ENCODE data around the gene ANKRD13B. TPM values are rescaled to one million over a fixed set of nuclear protein-coding genes. Genes with fewer than 3 reads are reported as not detected.

The ANKRD13B gene
- polyA plus RNA-seq, 1 experiment = 2.5 TPM

DNA sequence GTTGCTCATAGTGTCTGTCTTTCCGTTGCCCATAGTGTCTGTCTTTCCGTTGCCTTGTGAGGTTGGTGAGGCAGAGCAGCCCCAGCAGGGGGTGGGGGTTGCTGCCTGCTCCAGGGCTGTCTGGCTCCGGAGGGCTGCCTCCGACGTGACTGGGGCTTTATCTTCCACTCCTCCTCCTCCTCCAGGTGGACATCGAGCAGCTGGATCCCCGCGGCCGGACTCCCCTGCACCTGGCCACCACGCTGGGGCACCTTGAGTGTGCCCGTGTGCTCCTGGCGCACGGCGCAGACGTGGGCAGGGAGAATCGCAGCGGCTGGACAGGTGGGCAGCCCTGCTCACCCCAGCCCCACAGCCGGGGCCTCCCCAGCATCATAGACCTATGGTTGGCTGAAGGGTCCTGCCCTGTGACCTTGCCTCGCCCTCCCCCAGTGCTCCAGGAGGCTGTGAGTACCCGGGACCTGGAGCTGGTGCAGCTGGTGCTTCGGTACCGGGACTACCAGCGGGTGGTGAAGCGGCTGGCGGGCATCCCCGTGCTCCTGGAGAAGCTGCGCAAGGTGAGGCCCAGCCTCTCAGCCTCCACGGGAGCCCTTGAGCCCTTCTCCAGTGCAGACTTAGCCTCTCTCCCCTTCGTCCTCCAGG lies 14.7 kb downstream of the ANKRD13B start:
- TF ChIP-seq CTCF (IDR thresholded peaks at IDR 0.05; ENCODE audit: low read depth, low read length) = no peak
- DNase-seq (ENCODE audit: low read depth, low spot score) = no peak
- H3K9me3 ChIP-seq (ENCODE audit: control insufficient read depth, insufficient read depth, low read length) = peaks cover 5% of the 10 kb centered on the region; the same call in 1 of the 2 replicates
- POLR2A ChIA-PET = no interaction called here
- CTCF ChIA-PET = interaction anchor here (0.7 to 1.2 kb wide), 2 partner anchors 10 to 17 kb away, joined by 4 read pairs; no protein-coding TSS in a partner anchor
- H3K4me3 ChIP-seq (ENCODE audit: low read depth, low read length) = no peak overlapping the region
- peak overlapping the region; percentile 21 for H3K27ac ChIP-seq (ENCODE audit: low read depth, low read length)
- H3K27me3 ChIP-seq (ENCODE audit: control insufficient read depth, insufficient read depth, low read length) = no peaks in the 10 kb centered on the region

GRCh38 chr17:29608986-29609385 lies 16.1 kb downstream of the ANKRD13B start:
- ChIA-PET POLR2A (no interaction called here), CTCF (interaction anchor here (1.5 kb wide), 1 partner anchor 9 kb away, joined by 6 read pairs; no protein-coding TSS in a partner anchor)
- H3K27ac ChIP-seq (ENCODE audit: low read depth, low read length) = no peak overlapping the region
- DNase-seq (ENCODE audit: low read depth, low spot score) = no peak
- no peaks in the 10 kb centered on the region for H3K27me3 ChIP-seq (ENCODE audit: control insufficient read depth, insufficient read depth, low read length)
- no peak overlapping the region for H3K4me3 ChIP-seq (ENCODE audit: low read depth, low read length)
- TF ChIP-seq CTCF (IDR thresholded peaks at IDR 0.05; ENCODE audit: low read depth, low read length) = no peak
- peaks cover 9% of the 10 kb centered on the region; the same call in 1 of the 2 replicates for H3K9me3 ChIP-seq (ENCODE audit: control insufficient read depth, insufficient read depth, low read length)

- TF ChIP-seq CTCF (IDR thresholded peaks at IDR 0.05; ENCODE audit: low read depth, low read length) = no peak
- H3K9me3 ChIP-seq (ENCODE audit: control insufficient read depth, insufficient read depth, low read length) = peaks cover 9% of the 10 kb centered on the region; the same call in 1 of the 2 replicates
- no peak for DNase-seq (ENCODE audit: low read depth, low spot score)
Measured at GRCh38 chr17:29610395-29610794, 17.5 kb downstream of the ANKRD13B start.

DNA sequence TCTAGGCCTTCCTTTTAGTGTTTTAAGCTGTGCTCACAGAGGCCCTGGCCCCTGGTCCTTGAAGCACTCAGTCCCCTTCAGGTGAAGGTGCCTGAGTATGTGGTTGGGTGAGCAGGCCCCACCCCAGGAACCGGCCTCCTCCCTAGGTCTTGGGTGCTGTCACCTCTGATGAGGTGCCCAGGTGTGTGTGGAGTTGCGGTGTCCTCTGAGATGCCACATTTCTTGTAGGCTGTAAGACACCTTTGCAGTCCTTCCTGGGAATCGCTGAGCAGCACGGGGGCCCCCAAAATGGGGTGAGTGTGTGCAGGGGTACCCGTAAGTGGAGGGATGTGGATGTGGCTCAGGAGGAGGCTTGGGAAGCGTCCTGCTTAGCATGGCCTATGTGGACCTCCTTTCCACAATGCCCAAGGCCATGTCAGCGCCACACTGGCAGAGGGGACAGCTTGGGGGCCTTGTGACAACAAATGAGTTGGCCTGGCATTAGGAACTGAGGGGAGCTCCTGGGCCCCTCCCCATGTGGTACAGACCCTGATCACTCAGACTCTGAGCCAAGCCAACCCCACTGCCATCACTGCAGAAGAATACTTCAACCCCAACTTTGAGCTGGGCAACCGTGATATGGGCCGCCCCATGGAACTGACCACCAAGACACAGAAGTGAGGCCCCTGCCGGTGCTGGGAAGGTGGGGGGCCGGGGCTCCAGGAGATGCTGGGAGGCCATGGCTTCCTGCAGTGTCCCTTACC lies 18.6 kb downstream of the ANKRD13B start:
- no peaks in the 10 kb centered on the region for H3K27me3 ChIP-seq (ENCODE audit: control insufficient read depth, insufficient read depth, low read length)
- ChIA-PET POLR2A (no interaction called here), CTCF (no interaction called here)
- H3K4me3 ChIP-seq (ENCODE audit: low read depth, low read length) = no peak overlapping the region
- no peak for TF ChIP-seq CTCF (IDR thresholded peaks at IDR 0.05; ENCODE audit: low read depth, low read length)
- no peak for DNase-seq (ENCODE audit: low read depth, low spot score)
- peaks cover 9% of the 10 kb centered on the region; the same call in 1 of the 2 replicates for H3K9me3 ChIP-seq (ENCODE audit: control insufficient read depth, insufficient read depth, low read length)
- no peak overlapping the region for H3K27ac ChIP-seq (ENCODE audit: low read depth, low read length)

More at GRCh38 chr17:29610395-29610794, 17.5 kb downstream of the ANKRD13B start:
- H3K4me3 ChIP-seq (ENCODE audit: low read depth, low read length) = no peak overlapping the region
- ChIA-PET CTCF (no interaction called here), POLR2A (no interaction called here)
- H3K27me3 ChIP-seq (ENCODE audit: control insufficient read depth, insufficient read depth, low read length) = no peaks in the 10 kb centered on the region
- H3K27ac ChIP-seq (ENCODE audit: low read depth, low read length) = no peak overlapping the region

DNA sequence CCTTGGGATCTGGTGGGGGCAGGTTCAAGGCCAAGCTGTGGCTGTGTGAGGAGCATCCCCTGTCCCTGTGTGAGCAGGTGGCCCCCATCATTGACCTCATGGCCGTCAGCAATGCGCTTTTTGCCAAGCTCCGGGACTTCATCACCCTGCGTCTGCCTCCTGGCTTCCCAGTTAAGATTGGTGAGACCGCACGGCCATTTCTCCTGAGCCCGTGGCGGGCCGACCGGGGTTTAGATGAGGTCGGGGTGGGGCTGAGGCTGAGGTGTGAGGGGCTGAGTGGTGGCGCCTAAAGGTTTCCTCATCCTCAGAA lies 19.1 kb downstream of the ANKRD13B start:
- ChIA-PET CTCF (no interaction called here), POLR2A (no interaction called here)
- no peak for TF ChIP-seq CTCF (IDR thresholded peaks at IDR 0.05; ENCODE audit: low read depth, low read length)
- Histone ChIP-seq H3K27me3 (ENCODE audit: control insufficient read depth, insufficient read depth, low read length) (no peaks in the 10 kb centered on the region), H3K9me3 (ENCODE audit: control insufficient read depth, insufficient read depth, low read length) (peaks cover 9% of the 10 kb centered on the region; the same call in 1 of the 2 replicates), H3K4me3 (ENCODE audit: low read depth, low read length) (no peak overlapping the region), H3K27ac (ENCODE audit: low read depth, low read length) (no peak overlapping the region)
- no peak for DNase-seq (ENCODE audit: low read depth, low spot score)
